Heart left ventricle (tissue), 16 donors: Measurements from ENCODE around the gene FCRL5. TPM values are rescaled to one million over a fixed set of nuclear protein-coding genes. Genes with fewer than 3 reads are reported as not detected.

Source experiments
- ATAC-seq, 4 donors: fragments of 200-7000 bp; cut with Tn5 transposase; one replicate each; pipeline ENCODE4 v1.9.1; 2020 to 2022; ENCODE audit warnings: moderate library complexity in 4 of 4, mild to moderate bottlenecking in 3 of 4, moderate number of reproducible peaks in 1 of 4
- DNase-seq, 5 donors: peaks; one replicate each; pipeline ENCODE4 v3.0.0-alpha.2; 2020
- H3K27ac ChIP-seq, 12 donors: fragments of 200-600 bp; sonication (generic) in 4 of 12; one replicate each; pipeline versions ENCODE4 v1.5.0 to v1.8.0; 2016 to 2022; ENCODE audit warnings: mild to moderate bottlenecking in 2 of 12
- H3K27me3 ChIP-seq, 9 donors: fragments of 200-600 bp; sonication (generic) in 2 of 9; one replicate each; pipeline versions ENCODE4 v1.5.1 to v1.8.0; 2016 to 2022; ENCODE audit warnings: mild to moderate bottlenecking in 3 of 9
- H3K36me3 ChIP-seq, 9 donors: fragments of 200-600 bp; sonication (generic) in 2 of 9; one replicate each; pipeline versions ENCODE4 v1.5.0 to v1.8.0; 2018 to 2022; ENCODE audit warnings: mild to moderate bottlenecking in 2 of 9
- H3K4me1 ChIP-seq, 12 donors: fragments of 200-600 bp; sonication (generic) in 4 of 12; one replicate each; pipeline versions ENCODE4 v1.5.0 to v1.8.0; 2016 to 2022; ENCODE audit warnings: mild to moderate bottlenecking in 3 of 12
- H3K4me3 ChIP-seq, 12 donors: fragments of 200-600 bp; sonication (generic) in 4 of 12; one replicate each; pipeline versions ENCODE4 v1.5.0 to v1.8.0; 2017 to 2022; ENCODE audit warnings: mild to moderate bottlenecking in 9 of 12, moderate library complexity in 4 of 12
- H3K9me3 ChIP-seq, 12 donors: fragments of 200-600 bp; sonication (generic) in 4 of 12; one replicate each; pipeline versions ENCODE4 v1.5.0 to v1.8.0; 2016 to 2022; ENCODE audit warnings: mild to moderate bottlenecking in 1 of 12
- CTCF ChIP-seq, 12 donors: fragments of 200-600 bp; sonication (generic) in 4 of 12; IDR thresholded peaks; one replicate each; pipeline versions ENCODE4 v1.5.0 to v1.8.0; 2018 to 2022; ENCODE audit warnings: antibody characterized with exemption in 12 of 12, mild to moderate bottlenecking in 5 of 12
- POLR2A ChIP-seq, 2 donors: fragments of 450-650 bp; IDR thresholded peaks; one replicate each; pipeline ENCODE4 v1.6.1; 2017; ENCODE audit warnings: antibody characterized with exemption in 2 of 2, mild to moderate bottlenecking in 2 of 2, moderate library complexity in 2 of 2
- WGBS, 4 donors: extraction: QIAGEN DNeasy Blood & Tissue Kit in 2 of 4; methylation state at CpG; one replicate each; pipeline versions ENCODE4 v1.1.5 to v1.1.7; 2013 to 2018; 5-methylcytosine and 5-hydroxymethylcytosine counted together
- intact Hi-C, 10 donors: fragments of 100-400 bp; cut with DNase I; formaldehyde crosslinking; loops; one replicate each; pipeline versions ENCODE4 v1.11.1 to v1.14.2; 2022
- polyA plus RNA-seq, 2 donors: library from polyadenylated mRNA; stranded (reverse); fragments of 200-250 nt; gene quantifications; one replicate each; pipeline ENCODE4 v1.2.3, GENCODE V29; 2013
- total RNA-seq, 9 donors: library from RNA; depleted of rRNA in 2 of 9; stranded (reverse); fragments of >200 nt in 2 of 9; fragmentation: NEBNext Ultra II Directional in 3 of 9; extraction: Animal tissue kit (Norgen Biotek cat#: 25700) in 3 of 9; gene quantifications; one replicate each; pipeline versions ENCODE4 v1.1.0 to v1.2.4, GENCODE V29; 2016 to 2023
- donor health status: ischemic (EF 13 %, LVEDD 7.1; RV severe dilation, severe dysfunction).
- donor health status: healthy with polysubstance abuse.
- donor health status: DM: no; HTN: yes; CAD: no.
- donor health status: DM: no; HTN: no; CAD: no.
- donor health status: ischemic (EF 25% LVEDD 6.9; RV normal size, moderate dysfunction).
- donor health status: ischemic (EF 25% LVEDD 5.7; RV mildly dilated, moderate dysfunction).
- donor health status: healthy.
- donor health status: DM: yes; HTN: yes; CAD: no.
- donor health status: ischemic (EF 35%, LVEDD 5.7; RV mildly dilated, moderate dysfunction).
- donor health status: nonischemic (EF 11% LVEDD 7.7; RV severe dilation, severe dysfunction).
- donor health status: DM: yes; HTN: yes; CAD: no.
- donor health status: PGD.
- donor health status: ischemic (EF 29% LVEDD 5.4; RV normal size, mild dysfunction).
- donor health status: nonischemic (EF 23%, LVEDD 6.1; RV moderate dilation, normal function).

Gene FCRL5
- total and polyA plus RNA-seq, 11 donors, result 0.04 to 0.32 (median 0.08) TPM; not detected in 7

GRCh38 chr1:157482174-157482573, 70.1 kb downstream of the FCRL5 start:
- Histone ChIP-seq H3K4me1 (no peaks in the 10 kb centered on the region), H3K27me3 (peaks cover 0 to 9% (median 0%) of the 10 kb centered on the region in 9 donors), H3K27ac (no peak overlapping the region), H3K9me3 (peaks cover 0 to 12% (median 4%) of the 10 kb centered on the region in 12 donors), H3K36me3 (no peaks in the 10 kb centered on the region), H3K4me3 (no peak overlapping the region)
- no peak for TF ChIP-seq POLR2A (IDR thresholded peaks at IDR 0.05)
- no peak for TF ChIP-seq CTCF (IDR thresholded peaks at IDR 0.05)
- intact Hi-C loops, result loop anchor here in 2 of 10 donors (5.0 to 10.0 kb wide), 3 partner anchors 280 to 387 kb away; partner anchors contain the start of gene ETV3L (in 1 of the 2)
- ATAC-seq (no peak), DNase-seq (no peak)

GRCh38 chr1:157478030-157478429, 74.3 kb downstream of the FCRL5 start:
- intact Hi-C loops, result no loop called here
- Histone ChIP-seq H3K9me3 (peaks cover 0 to 29% (median 9%) of the 10 kb centered on the region in 12 donors), H3K27ac (no peak overlapping the region), H3K4me3 (no peak overlapping the region), H3K36me3 (no peaks in the 10 kb centered on the region), H3K4me1 (no peaks in the 10 kb centered on the region), H3K27me3 (peaks cover 0 to 13% (median 0%) of the 10 kb centered on the region in 9 donors)
- ATAC-seq (no peak), DNase-seq (no peak)
- TF ChIP-seq CTCF (IDR thresholded peaks at IDR 0.05) (no peak), POLR2A (IDR thresholded peaks at IDR 0.05) (no peak)

- H3K4me3 ChIP-seq, result no peak overlapping the region
- peaks cover 0 to 13% (median 0%) of the 10 kb centered on the region in 9 donors for H3K27me3 ChIP-seq
- no peak for TF ChIP-seq CTCF (IDR thresholded peaks at IDR 0.05)
- TF ChIP-seq POLR2A (IDR thresholded peaks at IDR 0.05), result no peak
- H3K36me3 ChIP-seq, result no peaks in the 10 kb centered on the region
- WGBS, 4 donors, result 80 to 89% (median 83%) methylated on average over 4 of the region's 4 CpGs
- H3K9me3 ChIP-seq, result peaks cover 0 to 29% (median 9%) of the 10 kb centered on the region in 12 donors
- ATAC-seq (no peak), DNase-seq (no peak)
- no peaks in the 10 kb centered on the region for H3K4me1 ChIP-seq
- H3K27ac ChIP-seq, result no peak overlapping the region
- intact Hi-C loops, result no loop called here
Observed at GRCh38 chr1:157477419-157477818, 74.9 kb downstream of the FCRL5 start.

- WGBS, 4 donors, result 61 to 64% (median 63%) methylated on average over 3 of the region's 3 CpGs
- Histone ChIP-seq H3K36me3 (no peaks in the 10 kb centered on the region), H3K27me3 (peaks cover 0 to 9% (median 0%) of the 10 kb centered on the region in 9 donors), H3K4me3 (no peak overlapping the region), H3K9me3 (peaks cover 0 to 24% (median 7%) of the 10 kb centered on the region in 12 donors), H3K27ac (no peak overlapping the region), H3K4me1 (no peaks in the 10 kb centered on the region)
- TF ChIP-seq CTCF (IDR thresholded peaks at IDR 0.05) (no peak), POLR2A (IDR thresholded peaks at IDR 0.05) (no peak)
- intact Hi-C loops, result no loop called here
- ATAC-seq (no peak), DNase-seq (no peak)
Observed at GRCh38 chr1:157472959-157473358, 79.4 kb downstream of the FCRL5 start.
